Upper lobe of left lung (tissue), 6 donors: Measurements from ENCODE around the gene EYA2. TPM values are rescaled to one million over a fixed set of nuclear protein-coding genes. Genes with fewer than 3 reads are reported as not detected.

ENCODE experiments used
- ATAC-seq, 2 donors: fragments of 200-7000 bp; cut with Tn5 transposase; one replicate each; pipeline ENCODE4 v1.9.1; 2022; ENCODE audit warnings: mild to moderate bottlenecking in 2 of 2, moderate library complexity in 2 of 2; ENCODE audit not compliant: low FRiP score in 2 of 2
- DNase-seq, 2 donors: peaks; one replicate each; pipeline ENCODE4 v3.0.0-alpha.2; 2019 to 2020
- H3K27ac ChIP-seq, 4 donors: fragments of 200-600 bp; sonication (generic); one replicate each; pipeline ENCODE4 v1.5.1; 2016 to 2019
- H3K27me3 ChIP-seq, 4 donors: fragments of 200-600 bp; sonication (generic); one replicate each; pipeline ENCODE4 v1.5.1; 2017 to 2019
- H3K36me3 ChIP-seq, 4 donors: fragments of 200-600 bp; sonication (generic); one replicate each; pipeline ENCODE4 v1.5.1; 2016 to 2019
- H3K4me1 ChIP-seq, 4 donors: fragments of 200-600 bp; sonication (generic); one replicate each; pipeline ENCODE4 v1.5.1; 2018 to 2019
- H3K4me3 ChIP-seq, 4 donors: fragments of 200-600 bp; sonication (generic); one replicate each; pipeline ENCODE4 v1.5.1; 2017 to 2019; ENCODE audit warnings: mild to moderate bottlenecking in 2 of 4, moderate library complexity in 1 of 4
- H3K9me3 ChIP-seq, 4 donors: fragments of 200-600 bp; sonication (generic); one replicate each; pipeline ENCODE4 v1.5.1; 2018 to 2019
- EP300 ChIP-seq, 4 donors: sonication (generic); formaldehyde crosslinking; IDR thresholded peaks; one replicate each; pipeline ENCODE4 v1.5.1; 2017; ENCODE audit warnings: antibody characterized with exemption in 4 of 4, control low read depth in 2 of 4
- POLR2A ChIP-seq, 4 donors: fragments of 450-650 bp; IDR thresholded peaks; one replicate each; pipeline ENCODE4 v1.5.1; 2016 to 2017; ENCODE audit warnings: antibody characterized with exemption in 4 of 4, mild to moderate bottlenecking in 2 of 4
- POLR2AphosphoS5 ChIP-seq, 2 donors: sonication (generic); formaldehyde crosslinking; IDR thresholded peaks; one replicate each; pipeline ENCODE4 v1.5.1; 2017; ENCODE audit warnings: antibody characterized with exemption in 2 of 2
- WGBS, 2 donors: methylation state at CpG; one replicate each; pipeline ENCODE4 v1.1.5; 2017 to 2018; 5-methylcytosine and 5-hydroxymethylcytosine counted together
- total RNA-seq, 6 donors: library from RNA; depleted of rRNA in 4 of 6; stranded (reverse); fragments of >200 nt in 4 of 6; gene quantifications; one replicate each; pipeline versions ENCODE4 v1.1.0 to v1.2.1, GENCODE V29; 2016 to 2021
- TF ChIP-seq, protein P1 (sequence below), 6 experiments: fragments of 450-650 bp in 4 of 6; fragments of 200-600 bp in 2 of 6; sonication (generic) in 2 of 6; IDR thresholded peaks; one replicate each; pipeline ENCODE4 v1.5.1; 2016 to 2019; ENCODE audit warnings: antibody characterized with exemption in 6 of 6
- donor health status: DM: no; HTN: no; CAD: no; lungs with moderate emphysema.
- donor health status: DM: no; HTN: yes; CAD: no; lungs with severe emphysema.

Gene EYA2
- total RNA-seq, 6 donors from 2014 or later = 0.66 to 9.4 (median 3.0) TPM

DNA sequence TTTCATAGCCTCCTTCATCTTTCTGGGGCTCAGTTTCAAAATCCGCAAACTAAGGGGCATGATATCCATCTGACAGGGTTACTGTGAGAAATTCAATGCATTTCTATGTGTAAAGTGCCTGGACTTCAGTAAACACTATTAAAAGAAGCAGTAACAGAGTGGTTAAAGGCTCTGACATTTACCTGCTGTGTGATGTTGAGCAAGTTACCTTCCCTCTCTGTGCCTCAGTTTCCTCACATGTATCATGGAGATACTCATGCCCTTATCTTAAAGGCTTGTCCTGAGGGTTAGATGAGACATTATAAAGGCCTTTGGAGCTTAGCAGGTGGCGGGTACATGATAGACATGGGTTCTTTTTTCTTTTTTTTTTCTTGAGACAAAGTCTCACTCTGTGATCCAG, 46.8 kb downstream of the EYA2 start:
- WGBS, 2 donors = 76 to 97% methylated on average over 2 of the region's 2 CpGs
- H3K4me1 ChIP-seq = no peaks in the 10 kb centered on the region
- H3K9me3 ChIP-seq = no peaks in the 10 kb centered on the region
- TF ChIP-seq POLR2A (IDR thresholded peaks at IDR 0.05) (no peak), EP300 (IDR thresholded peaks at IDR 0.05) (no peak), POLR2AphosphoS5 (IDR thresholded peaks at IDR 0.05) (no peak)
- TF ChIP-seq, protein P1, sequence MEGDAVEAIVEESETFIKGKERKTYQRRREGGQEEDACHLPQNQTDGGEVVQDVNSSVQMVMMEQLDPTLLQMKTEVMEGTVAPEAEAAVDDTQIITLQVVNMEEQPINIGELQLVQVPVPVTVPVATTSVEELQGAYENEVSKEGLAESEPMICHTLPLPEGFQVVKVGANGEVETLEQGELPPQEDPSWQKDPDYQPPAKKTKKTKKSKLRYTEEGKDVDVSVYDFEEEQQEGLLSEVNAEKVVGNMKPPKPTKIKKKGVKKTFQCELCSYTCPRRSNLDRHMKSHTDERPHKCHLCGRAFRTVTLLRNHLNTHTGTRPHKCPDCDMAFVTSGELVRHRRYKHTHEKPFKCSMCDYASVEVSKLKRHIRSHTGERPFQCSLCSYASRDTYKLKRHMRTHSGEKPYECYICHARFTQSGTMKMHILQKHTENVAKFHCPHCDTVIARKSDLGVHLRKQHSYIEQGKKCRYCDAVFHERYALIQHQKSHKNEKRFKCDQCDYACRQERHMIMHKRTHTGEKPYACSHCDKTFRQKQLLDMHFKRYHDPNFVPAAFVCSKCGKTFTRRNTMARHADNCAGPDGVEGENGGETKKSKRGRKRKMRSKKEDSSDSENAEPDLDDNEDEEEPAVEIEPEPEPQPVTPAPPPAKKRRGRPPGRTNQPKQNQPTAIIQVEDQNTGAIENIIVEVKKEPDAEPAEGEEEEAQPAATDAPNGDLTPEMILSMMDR (IDR thresholded peaks at IDR 0.05) = no peak
- no peak overlapping the region for H3K4me3 ChIP-seq
- H3K36me3 ChIP-seq = no peaks in the 10 kb centered on the region
- DNase-seq (no peak), ATAC-seq (no peak)
- no peak overlapping the region for H3K27ac ChIP-seq
- H3K27me3 ChIP-seq = no peaks in the 10 kb centered on the region

DNA sequence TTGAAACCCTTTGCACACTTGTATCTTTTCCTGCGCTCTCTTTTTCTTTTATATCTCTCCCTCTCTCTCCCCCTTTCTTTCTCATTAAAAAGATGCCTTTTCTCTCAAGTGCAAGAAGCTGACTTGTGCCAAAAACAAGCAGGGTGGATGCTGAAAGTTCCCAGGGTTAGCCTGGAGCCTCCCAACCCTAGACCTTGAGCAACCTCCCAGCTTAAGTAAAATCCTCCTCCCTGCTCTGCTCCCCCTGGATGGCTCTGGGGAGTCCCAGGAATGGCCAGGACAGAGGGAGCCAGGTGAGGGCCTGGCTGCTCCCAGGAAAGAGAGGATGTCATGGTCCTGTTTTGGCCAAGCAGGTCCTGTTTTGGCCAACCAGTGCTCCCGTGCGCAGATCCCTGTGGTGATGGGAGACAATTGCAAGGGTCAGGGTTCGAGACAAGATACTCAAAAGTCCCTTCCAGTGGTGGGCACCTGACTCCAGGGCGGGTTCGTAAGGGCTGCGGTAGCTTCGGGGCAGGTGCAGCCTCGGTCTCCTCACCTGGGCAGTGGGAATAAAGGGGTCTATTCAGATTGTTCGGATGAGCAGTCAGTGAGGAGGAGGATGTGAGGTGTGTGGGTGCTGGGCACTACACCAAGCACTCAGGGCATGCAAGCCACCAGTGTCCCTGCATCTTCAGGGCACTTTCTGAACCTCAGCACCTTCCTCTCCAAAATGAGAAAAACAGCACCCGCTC, 49.4 kb downstream of the EYA2 start:
- DNase-seq (no peak), ATAC-seq (no peak)
- TF ChIP-seq, protein P1 (IDR thresholded peaks at IDR 0.05) = no peak
- TF ChIP-seq EP300 (IDR thresholded peaks at IDR 0.05) (no peak), POLR2AphosphoS5 (IDR thresholded peaks at IDR 0.05) (no peak), POLR2A (IDR thresholded peaks at IDR 0.05) (no peak)
- Histone ChIP-seq H3K4me3 (no peak overlapping the region), H3K36me3 (no peaks in the 10 kb centered on the region), H3K27ac (no peak overlapping the region), H3K27me3 (no peaks in the 10 kb centered on the region), H3K4me1 (no peaks in the 10 kb centered on the region), H3K9me3 (no peaks in the 10 kb centered on the region)
- WGBS, 2 donors = 84 to 95% methylated on average over 4 to 11 of the region's 11 CpGs

DNA sequence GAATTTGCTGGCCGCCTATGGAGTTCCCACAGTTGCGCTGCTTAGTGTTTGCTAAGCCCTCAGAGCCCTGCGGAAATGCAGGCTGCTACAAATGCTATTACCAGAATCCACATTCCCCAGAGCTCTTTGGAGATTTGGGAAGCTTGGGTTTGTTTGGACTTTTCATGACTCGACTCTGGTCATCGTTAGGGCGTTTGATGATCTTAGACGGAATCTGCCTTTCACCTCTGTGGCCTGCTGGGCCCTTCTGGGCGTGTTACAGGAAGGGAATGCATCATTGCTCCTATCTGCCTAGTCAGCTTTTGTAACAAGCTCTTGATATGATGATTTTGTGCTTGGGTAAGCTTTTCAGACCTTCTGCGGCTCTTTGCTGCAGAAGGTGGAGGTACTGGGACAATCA, 50.8 kb downstream of the EYA2 start:
- H3K27ac ChIP-seq = no peak overlapping the region

DNA sequence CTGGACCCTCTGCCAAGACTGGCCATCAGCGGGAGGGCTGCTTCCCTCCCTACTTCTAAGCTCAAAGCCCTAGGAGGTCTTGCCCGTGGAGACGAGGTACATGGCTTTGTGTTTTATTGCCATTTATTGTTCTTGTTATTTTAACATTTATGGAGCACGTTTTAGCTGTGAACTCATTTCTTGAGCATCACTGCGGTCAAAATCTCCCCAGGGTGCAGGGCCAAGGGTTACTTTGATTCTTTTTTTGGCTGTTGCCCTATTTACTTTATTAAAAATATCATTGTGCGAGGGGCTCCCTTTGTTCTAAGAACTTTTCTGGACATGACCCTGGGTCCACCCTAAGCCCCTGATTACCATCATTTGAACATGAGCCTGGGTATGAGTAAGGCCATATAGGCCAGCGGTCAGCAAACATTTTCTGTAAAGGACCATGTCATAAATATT, 51.6 kb downstream of the EYA2 start:
- Histone ChIP-seq H3K27me3 (no peaks in the 10 kb centered on the region), H3K36me3 (no peaks in the 10 kb centered on the region), H3K27ac (no peak overlapping the region), H3K9me3 (no peaks in the 10 kb centered on the region), H3K4me3 (no peak overlapping the region), H3K4me1 (no peaks in the 10 kb centered on the region)
- no peak for DNase-seq
- 73 to 86% methylated on average over 7 of the region's 7 CpGs for WGBS, 2 donors
- no peak for TF ChIP-seq POLR2AphosphoS5 (IDR thresholded peaks at IDR 0.05)
- ATAC-seq = no peak

More for the DNA sequence above, 50.8 kb downstream of the EYA2 start:
- WGBS, 2 donors = 54 to 62% methylated on average over 9 of the region's 9 CpGs
- DNase-seq (no peak), ATAC-seq (peak in 1 of 2 donors; percentile 81)
- H3K9me3 ChIP-seq = no peaks in the 10 kb centered on the region
- TF ChIP-seq EP300 (IDR thresholded peaks at IDR 0.05) = no peak
- TF ChIP-seq, protein P1 (IDR thresholded peaks at IDR 0.05) = no peak
- no peak for TF ChIP-seq POLR2AphosphoS5 (IDR thresholded peaks at IDR 0.05)
- no peak for TF ChIP-seq POLR2A (IDR thresholded peaks at IDR 0.05)
- no peak overlapping the region for H3K4me3 ChIP-seq
- H3K4me1 ChIP-seq = no peaks in the 10 kb centered on the region
- H3K36me3 ChIP-seq = no peaks in the 10 kb centered on the region
- no peaks in the 10 kb centered on the region for H3K27me3 ChIP-seq

DNA sequence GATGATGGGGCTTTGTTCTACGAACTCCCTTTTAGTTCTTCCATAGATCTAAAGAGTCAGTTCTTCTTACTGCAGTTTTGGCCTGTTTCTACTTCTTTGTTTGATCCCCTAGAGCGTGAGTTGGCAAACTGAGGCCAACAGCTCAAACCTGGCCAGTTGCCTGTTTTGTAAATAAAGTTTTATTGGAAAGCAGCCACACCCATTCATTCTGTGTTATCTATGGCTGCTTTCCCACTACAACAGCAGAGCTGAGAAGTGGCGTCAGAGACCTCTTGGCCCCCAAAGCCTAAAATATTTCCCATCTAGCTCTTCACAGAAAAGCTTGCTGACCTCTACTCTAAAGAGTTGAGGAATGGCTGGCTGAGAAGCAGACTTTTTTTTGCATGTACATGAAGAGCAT, 52.2 kb downstream of the EYA2 start:
- ATAC-seq = no peak
- 66 to 68% methylated on average over 3 of the region's 3 CpGs for WGBS, 2 donors
- Histone ChIP-seq H3K9me3 (no peaks in the 10 kb centered on the region), H3K36me3 (no peaks in the 10 kb centered on the region), H3K4me1 (no peaks in the 10 kb centered on the region), H3K4me3 (no peak overlapping the region), H3K27me3 (no peaks in the 10 kb centered on the region), H3K27ac (no peak overlapping the region)
- DNase-seq = no peak
- TF ChIP-seq POLR2AphosphoS5 (IDR thresholded peaks at IDR 0.05) = no peak
- TF ChIP-seq POLR2A (IDR thresholded peaks at IDR 0.05) = no peak
- TF ChIP-seq, protein P1 (IDR thresholded peaks at IDR 0.05) = no peak
- TF ChIP-seq EP300 (IDR thresholded peaks at IDR 0.05) = no peak
